IPS-NIHi7 (cell line): ENCODE results near the gene TPBGL.

Experiments
- DNase-seq: peaks from one replicate; pipeline ENCODE4 v3.0.0; 2012; ENCODE audit warnings: mixed read lengths; ENCODE audit errors: extremely low spot score

The TPBGL gene

DNA sequence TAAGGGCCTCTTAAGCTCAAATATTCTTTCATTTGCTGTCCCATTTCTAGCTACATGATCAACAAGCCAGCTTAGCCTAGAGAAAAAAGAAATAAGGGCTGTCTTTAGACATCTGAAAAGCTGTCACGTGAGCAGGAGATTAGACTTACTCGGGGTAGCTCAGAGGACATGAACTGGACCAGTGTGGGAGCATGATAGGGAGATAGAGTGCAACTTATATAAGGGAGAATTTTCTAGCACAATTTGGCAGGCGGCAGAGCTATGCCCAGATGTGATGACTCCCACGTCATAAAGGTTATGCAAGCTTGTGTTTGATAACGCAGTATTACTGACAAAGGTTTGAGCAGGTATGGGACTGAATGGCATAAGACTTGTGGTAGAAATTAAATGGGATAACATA lies 28.2 kb upstream of the TPBGL start:
- no peak for DNase-seq

- DNase-seq = peak; percentile 96
Observed at GRCh38 chr11:75214411-75214821, 26.2 kb upstream of the TPBGL start.

GRCh38 chr11:75214843-75215242 lies 25.7 kb upstream of the TPBGL start:
- no peak for DNase-seq

- no peak for DNase-seq
Observed at GRCh38 chr11:75219869-75220268, 20.7 kb upstream of the TPBGL start.

DNA sequence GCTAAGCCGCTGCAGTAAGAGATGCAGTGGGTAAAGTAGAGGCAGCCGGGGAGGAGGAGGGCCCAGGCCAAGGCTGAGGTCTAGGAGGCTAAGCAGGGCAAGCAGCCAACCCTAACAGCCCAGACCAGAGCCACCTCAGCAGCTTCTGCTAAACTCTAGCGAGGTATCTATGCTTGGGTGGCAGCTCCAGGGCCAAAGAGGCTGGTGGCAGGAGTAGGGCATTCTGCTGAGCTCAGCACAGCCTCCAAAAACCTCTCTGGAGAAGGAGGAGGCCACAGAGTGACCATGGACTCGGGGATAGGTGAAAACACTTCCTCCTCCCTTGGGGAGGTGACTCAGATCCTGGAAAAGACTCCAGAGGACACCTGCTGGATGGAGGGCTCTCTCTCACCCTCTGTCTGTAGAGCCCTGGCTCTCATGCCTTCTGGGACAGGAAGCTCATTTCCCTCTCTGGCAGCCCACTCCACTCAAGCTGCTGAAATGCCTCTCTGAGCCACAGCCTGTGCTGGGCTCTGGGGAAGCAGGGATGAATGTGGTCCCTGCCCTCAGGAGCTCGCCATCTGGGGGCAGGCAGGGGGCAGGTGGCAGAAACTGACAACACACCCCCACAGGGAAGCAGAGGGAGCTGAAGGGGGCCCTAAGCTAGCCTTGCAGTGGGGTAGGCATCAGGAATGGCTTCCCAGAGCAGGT lies 16.5 kb upstream of the TPBGL start:
- peak; percentile 45 for DNase-seq

DNA sequence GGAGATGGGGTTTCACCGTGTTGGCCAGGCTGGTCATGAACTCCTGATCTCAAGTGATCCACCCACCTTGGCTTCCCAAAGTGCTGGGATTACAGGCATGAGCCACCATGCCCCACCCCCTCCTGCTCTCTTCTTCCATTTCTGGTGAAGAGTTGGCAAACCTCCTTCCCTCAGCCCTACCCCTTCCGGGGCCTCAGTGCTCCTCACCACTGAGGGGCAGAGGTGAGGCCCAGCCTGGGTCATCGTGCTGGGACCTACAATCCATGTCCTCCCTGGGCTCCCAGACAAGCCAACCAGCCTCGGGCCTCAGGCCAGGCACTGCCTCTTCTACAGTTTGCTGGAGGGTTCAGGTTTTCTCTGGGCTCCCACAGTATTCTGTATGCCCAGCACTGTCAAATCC lies 14.8 kb upstream of the TPBGL start:
- no peak for DNase-seq

DNA sequence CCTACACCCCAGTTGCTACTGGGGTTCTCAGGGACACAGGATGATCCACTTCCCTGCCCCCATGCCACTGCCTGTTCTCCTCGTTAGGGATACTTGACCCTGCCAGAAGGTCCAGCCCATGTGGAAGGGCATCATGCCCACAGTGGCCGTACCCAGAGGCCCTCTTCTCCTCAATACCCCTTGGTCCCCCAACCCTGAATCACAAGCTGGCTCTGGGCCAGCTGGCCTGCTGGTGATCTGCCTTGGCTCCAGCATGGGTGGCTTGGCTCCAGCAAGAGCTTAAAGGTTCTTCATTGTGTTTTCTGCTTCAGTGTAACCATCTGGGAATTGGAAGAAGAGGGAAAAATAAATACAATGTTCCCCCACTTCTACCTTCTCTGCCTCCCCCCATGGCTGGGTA lies 11.1 kb upstream of the TPBGL start:
- no peak for DNase-seq

- DNase-seq = no peak
Observed at GRCh38 chr11:75230621-75231020, 10.0 kb upstream of the TPBGL start.

DNA sequence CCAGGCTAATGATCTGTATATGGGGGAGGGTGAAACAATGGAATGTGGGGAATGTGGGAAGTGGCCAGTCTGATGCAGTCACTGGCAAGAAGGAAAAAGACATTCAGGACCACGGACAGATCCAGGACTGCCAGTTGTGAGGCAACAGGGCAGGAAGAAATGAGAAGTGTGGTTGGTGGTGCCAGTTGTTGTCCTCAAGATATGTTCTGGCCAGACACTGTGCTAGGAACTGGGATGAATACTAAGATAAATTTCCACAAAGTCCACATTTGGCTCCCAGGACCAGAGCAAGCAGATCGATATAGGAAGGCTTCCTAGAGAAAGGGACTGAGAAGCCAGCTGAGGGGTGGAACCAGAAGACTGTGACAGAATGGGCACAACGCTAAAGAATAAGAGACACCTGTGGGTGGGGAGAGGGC lies 6.8 kb upstream of the TPBGL start:
- DNase-seq = peak; percentile 84

DNA sequence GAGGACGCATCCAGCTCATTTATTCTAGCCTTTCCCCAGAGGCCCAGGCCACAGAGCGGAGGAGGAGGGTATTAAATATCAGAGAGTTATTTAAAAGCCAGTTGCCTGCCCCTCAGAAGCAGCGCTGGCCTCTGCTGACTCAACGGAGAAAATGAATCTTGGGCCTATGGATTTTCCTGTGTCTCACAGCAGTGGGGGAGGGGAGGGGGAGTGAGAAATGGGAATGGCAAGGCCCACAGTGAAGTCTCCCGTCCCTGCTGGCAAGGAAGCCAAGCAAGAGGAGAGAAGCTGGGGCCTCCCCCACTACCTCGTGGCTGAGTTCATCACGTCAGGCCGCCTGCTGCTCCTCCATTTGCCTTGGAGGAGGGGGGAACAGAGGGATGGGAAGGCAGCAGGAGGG lies 4.5 kb upstream of the TPBGL start:
- no peak for DNase-seq

DNA sequence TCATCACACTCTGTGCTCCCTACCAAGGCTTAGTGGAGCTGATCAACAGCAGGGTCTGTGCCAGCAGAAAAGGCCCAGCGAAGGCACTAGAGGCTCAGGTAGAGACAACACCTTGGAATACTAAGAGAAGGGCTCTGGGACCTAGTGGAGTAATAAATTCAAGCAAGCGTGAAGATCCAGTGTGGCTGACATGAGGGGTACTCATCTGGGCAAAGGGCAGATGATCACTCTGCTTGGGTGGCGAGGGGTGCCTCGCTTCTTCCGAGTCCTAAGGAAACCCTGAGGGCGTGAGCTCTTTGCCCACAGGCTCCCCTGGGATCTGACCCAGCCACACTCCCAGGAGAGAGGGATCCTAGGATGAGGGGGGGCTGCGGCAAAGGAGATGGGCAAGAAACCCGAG lies 3.5 kb upstream of the TPBGL start:
- DNase-seq = no peak

- no peak for DNase-seq
Observed at GRCh38 chr11:75238595-75239440, 1.8 kb upstream of the TPBGL start.

DNA sequence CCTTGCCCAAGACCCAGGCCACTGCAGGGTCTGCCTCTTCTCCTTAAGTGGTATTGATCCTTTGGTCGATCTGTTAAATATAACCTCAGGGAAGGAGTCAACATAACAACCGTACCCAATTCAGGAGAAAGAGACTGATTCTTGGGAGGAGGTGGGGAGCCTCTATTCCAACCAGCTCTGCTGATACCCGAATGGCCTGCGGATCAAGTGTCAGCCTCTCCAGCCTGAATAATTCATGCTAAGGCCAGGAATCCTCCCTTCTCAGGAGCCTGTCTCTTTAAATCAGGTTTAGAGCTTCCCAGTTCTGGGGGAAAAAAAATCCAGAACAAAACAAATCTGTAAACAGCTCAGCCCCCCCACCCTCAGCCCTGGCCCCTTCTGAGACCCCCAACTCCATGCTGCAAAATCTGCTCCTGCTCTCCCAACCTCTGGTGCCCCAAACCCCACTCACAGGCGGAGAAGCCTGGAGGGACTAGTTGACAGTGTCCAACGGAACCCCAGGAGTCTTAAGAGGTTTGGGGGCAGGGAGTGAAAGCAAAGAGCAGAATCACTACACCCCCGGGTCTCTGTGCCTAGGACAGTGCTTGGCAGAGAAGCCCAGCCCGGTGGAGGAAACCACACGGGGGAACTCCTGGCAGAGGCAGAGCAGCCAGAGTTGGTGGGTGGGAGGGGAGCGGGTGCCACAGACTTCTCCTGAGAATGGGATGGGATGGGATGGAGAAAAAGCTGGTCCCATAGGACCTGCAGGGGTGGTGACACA lies 863 bp upstream of the TPBGL start:
- no peak for DNase-seq

- peak; percentile 93 for DNase-seq
Observed at GRCh38 chr11:75241036-75241905, 697 bp downstream of the TPBGL start.

DNA sequence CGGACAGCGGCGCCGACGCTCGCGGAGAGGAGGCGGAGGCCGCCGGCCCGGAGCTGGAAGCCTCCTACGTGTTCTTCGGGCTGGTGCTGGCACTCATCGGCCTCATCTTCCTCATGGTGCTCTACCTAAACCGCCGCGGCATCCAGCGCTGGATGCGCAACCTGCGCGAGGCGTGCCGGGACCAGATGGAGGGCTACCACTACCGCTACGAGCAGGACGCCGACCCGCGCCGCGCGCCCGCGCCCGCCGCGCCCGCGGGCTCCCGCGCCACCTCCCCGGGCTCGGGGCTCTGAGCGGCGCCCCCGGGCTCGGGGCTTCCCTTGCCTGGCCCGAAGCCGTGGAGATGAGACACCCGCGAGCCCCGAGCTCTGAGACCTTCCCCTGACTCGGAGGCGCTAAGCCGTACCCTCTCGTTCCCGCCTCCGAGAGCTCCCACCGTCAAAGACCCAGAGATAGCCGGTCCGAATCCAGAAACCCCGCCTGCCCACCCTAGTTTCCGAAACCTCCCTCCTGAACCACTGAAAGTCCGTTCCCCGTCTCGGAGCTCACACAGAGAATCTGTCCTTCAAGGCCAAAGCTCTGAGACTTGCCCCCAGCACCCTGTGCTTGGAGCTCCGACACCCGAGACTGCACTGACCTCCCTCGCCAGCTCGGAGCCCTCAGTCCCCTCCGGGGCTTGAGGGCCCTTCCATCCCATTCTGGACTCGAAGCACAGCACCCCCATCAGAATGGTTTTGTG lies 1.5 kb downstream of the TPBGL start:
- DNase-seq = no peak

- DNase-seq = no peak
Observed at GRCh38 chr11:75242722-75243600, 2.4 kb downstream of the TPBGL start.

DNA sequence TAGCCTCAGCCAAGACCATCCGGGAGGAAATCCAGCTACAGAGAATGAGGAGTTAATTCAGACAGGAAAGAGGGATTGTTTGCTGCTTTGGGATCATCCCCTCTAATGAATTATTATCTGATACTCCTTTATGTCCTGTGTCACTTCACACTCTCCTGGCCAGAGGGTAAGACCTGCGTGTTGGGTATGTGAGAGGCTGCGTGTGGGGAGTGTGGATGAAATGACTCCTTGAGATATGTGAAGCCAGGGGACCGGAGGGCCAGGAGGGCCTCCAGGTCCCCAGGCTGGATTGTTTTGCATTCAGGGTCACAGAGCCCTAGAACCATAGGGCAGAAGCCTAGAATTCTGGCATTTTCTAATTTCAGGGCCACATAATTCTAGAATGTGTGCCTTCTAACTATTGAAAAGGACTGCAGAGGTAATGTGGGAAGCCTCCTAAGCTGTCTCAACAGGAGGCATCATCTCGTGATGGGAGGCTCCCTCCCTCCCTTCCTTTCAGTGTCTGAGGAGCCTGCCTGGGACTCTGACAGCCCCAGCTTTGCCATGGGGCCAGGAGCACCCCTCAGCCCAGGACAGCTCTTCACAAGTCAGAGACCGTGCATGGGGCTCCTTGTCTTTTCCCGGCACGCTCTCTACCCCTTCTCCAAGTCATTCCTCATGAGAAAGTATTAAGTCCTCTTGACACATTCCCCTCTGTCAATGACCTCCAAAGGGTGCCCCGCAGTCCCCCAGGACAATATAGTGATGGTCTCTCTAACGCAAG lies 3.7 kb downstream of the TPBGL start:
- no peak for DNase-seq

DNA sequence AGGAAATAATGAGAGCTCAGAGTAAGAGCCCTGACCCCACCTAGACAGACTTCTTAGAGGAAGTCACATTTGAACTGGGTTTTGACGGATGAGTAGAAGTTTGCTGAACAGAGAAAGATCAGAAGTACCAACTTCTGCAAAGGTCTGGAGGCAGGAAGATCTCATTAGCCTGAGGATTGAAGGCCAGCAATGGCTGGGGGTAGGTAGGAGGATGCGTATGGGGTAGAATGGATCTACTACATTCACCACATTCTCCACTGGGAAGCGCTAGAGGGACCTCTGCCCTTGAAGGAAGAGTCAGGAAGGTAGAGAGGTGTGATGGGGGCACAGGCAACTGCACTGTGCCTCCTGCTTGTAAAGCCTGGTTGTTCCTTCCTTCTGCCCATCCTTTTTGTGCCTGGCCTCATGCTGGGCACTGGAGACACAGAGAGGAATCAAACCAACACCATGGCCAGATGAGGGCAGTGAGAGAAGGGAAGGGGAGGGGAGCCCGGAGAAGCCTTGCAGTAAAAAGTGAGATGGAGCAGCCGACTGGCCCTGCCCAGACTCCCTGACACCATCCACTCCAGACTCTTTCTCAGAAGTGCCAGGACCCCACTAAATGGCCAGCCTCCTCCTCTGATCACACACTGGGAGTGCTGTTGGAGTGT lies 4.9 kb downstream of the TPBGL start:
- DNase-seq = peak; percentile 63
